Measurements from ENCODE around the gene TTBK2.

Gene TTBK2

GRCh38 chr15:42695527-42696071 lies 225.0 kb downstream of the TTBK2 start:
- Histone ChIP-seq H3K27ac (no peak overlapping the region), H3K4me3 (ENCODE audit: low read depth, low read length) (no peak overlapping the region), H3K27me3 (ENCODE audit: insufficient read depth, low read depth, severe bottlenecking) (no peaks in the 10 kb centered on the region), H3K36me3 (peaks cover 65% of the 10 kb centered on the region), H3K9me3 (ENCODE audit: severe bottlenecking) (no peaks in the 10 kb centered on the region)
- no peak for TF ChIP-seq CTCF (IDR thresholded peaks at IDR 0.05; ENCODE audit: low read depth, low read length)
- no peak for DNase-seq

- no peak for DNase-seq
- no peaks in the 10 kb centered on the region for H3K9me3 ChIP-seq (ENCODE audit: severe bottlenecking)
- H3K27me3 ChIP-seq (ENCODE audit: insufficient read depth, low read depth, severe bottlenecking), result no peaks in the 10 kb centered on the region
- H3K27ac ChIP-seq, result no peak overlapping the region
- no peak for TF ChIP-seq CTCF (IDR thresholded peaks at IDR 0.05; ENCODE audit: low read depth, low read length)
- H3K36me3 ChIP-seq, result peaks cover 65% of the 10 kb centered on the region
- no peak overlapping the region for H3K4me3 ChIP-seq (ENCODE audit: low read depth, low read length)
Observed at GRCh38 chr15:42694398-42694797, 226.2 kb downstream of the TTBK2 start.

- no peak for DNase-seq
- peaks cover 67% of the 10 kb centered on the region for H3K36me3 ChIP-seq
Observed at GRCh38 chr15:42693942-42694341, 226.6 kb downstream of the TTBK2 start.

GRCh38 chr15:42693496-42693895 lies 227.1 kb downstream of the TTBK2 start:
- no peak for TF ChIP-seq CTCF (IDR thresholded peaks at IDR 0.05; ENCODE audit: low read depth, low read length)
- no peak for DNase-seq
- H3K27me3 ChIP-seq (ENCODE audit: insufficient read depth, low read depth, severe bottlenecking), result no peaks in the 10 kb centered on the region
- H3K4me3 ChIP-seq (ENCODE audit: low read depth, low read length), result no peak overlapping the region
- no peaks in the 10 kb centered on the region for H3K9me3 ChIP-seq (ENCODE audit: severe bottlenecking)
- H3K27ac ChIP-seq, result no peak overlapping the region
- peaks cover 70% of the 10 kb centered on the region for H3K36me3 ChIP-seq

More at GRCh38 chr15:42693942-42694341, 226.6 kb downstream of the TTBK2 start:
- Histone ChIP-seq H3K27me3 (ENCODE audit: insufficient read depth, low read depth, severe bottlenecking) (no peaks in the 10 kb centered on the region), H3K9me3 (ENCODE audit: severe bottlenecking) (no peaks in the 10 kb centered on the region), H3K27ac (no peak overlapping the region), H3K4me3 (ENCODE audit: low read depth, low read length) (no peak overlapping the region)
- TF ChIP-seq CTCF (IDR thresholded peaks at IDR 0.05; ENCODE audit: low read depth, low read length), result no peak

GRCh38 chr15:42692997-42693396 lies 227.6 kb downstream of the TTBK2 start:
- H3K27ac ChIP-seq, result no peak overlapping the region
- H3K4me3 ChIP-seq (ENCODE audit: low read depth, low read length), result no peak overlapping the region
- H3K36me3 ChIP-seq, result peaks cover 70% of the 10 kb centered on the region
- no peak for TF ChIP-seq CTCF (IDR thresholded peaks at IDR 0.05; ENCODE audit: low read depth, low read length)
- H3K27me3 ChIP-seq (ENCODE audit: insufficient read depth, low read depth, severe bottlenecking), result no peaks in the 10 kb centered on the region
- DNase-seq, result no peak
- H3K9me3 ChIP-seq (ENCODE audit: severe bottlenecking), result no peaks in the 10 kb centered on the region

- DNase-seq, result no peak
Observed at GRCh38 chr15:42692536-42692935, 228.0 kb downstream of the TTBK2 start.

More at GRCh38 chr15:42692536-42692935, 228.0 kb downstream of the TTBK2 start:
- Histone ChIP-seq H3K36me3 (peaks cover 69% of the 10 kb centered on the region), H3K9me3 (ENCODE audit: severe bottlenecking) (no peaks in the 10 kb centered on the region), H3K4me3 (ENCODE audit: low read depth, low read length) (no peak overlapping the region), H3K27ac (no peak overlapping the region), H3K27me3 (ENCODE audit: insufficient read depth, low read depth, severe bottlenecking) (no peaks in the 10 kb centered on the region)
- TF ChIP-seq CTCF (IDR thresholded peaks at IDR 0.05; ENCODE audit: low read depth, low read length), result no peak

Measured in WERI-Rb-1 (cell line).